Erythroblast (primary cell): ENCODE data around the gene RMRP.
"Not testable (repeated sequence)": the region's sequence is repeated elsewhere in the genome, so short reads cannot be mapped to it uniquely, and the experiment has no call there.

Experiments
- DNase-seq, 2 experiments: peaks; one replicate each; lab custom pipeline; 2025; lab: John Stamatoyannopoulos, UW
- GATA1 ChIP-seq: IDR thresholded peaks from 2 replicates; pipeline ENCODE4 v1.6.1; 2011; ENCODE audit warnings: low read depth, mild to moderate bottlenecking, control low read depth, low read length, moderate library complexity
- POLR2A ChIP-seq: IDR thresholded peaks from 2 replicates; pipeline ENCODE4 v1.6.1; 2011; ENCODE audit warnings: mild to moderate bottlenecking, low read length

The RMRP gene

GRCh38 chr9:35635730-35636129 lies 22.1 kb downstream of the RMRP start:
- TF ChIP-seq POLR2A (no peak), GATA1 (no peak)
- DNase-seq: no peak

- TF ChIP-seq GATA1 (no peak), POLR2A (no peak)
- no peak for DNase-seq
Observed at GRCh38 chr9:35629597-35629996, 28.2 kb downstream of the RMRP start.

- no peak for DNase-seq
- no peak for TF ChIP-seq POLR2A
- no peak for TF ChIP-seq GATA1
Observed at GRCh38 chr9:35628389-35628991, 29.3 kb downstream of the RMRP start.

GRCh38 chr9:35627575-35627974 lies 30.2 kb downstream of the RMRP start:
- TF ChIP-seq GATA1 (no peak), POLR2A (no peak)
- no peak for DNase-seq

- no peak for DNase-seq
- TF ChIP-seq GATA1 (no peak), POLR2A (no peak)
Observed at GRCh38 chr9:35619800-35620158, 38.0 kb downstream of the RMRP start.

GRCh38 chr9:35618854-35619799 lies 38.7 kb downstream of the RMRP start:
- TF ChIP-seq GATA1 (no peak), POLR2A (no peak)
- no peak for DNase-seq

- DNase-seq: peak in 1 of 2 experiments; percentile 9
- TF ChIP-seq GATA1 (no peak), POLR2A (no peak)
Observed at GRCh38 chr9:35618325-35618727, 39.5 kb downstream of the RMRP start, which contains the start of gene CD72. Gene CD72 (minus strand): TSS chr9:35618413. CDS start chr9:35618303, 110 bp downstream.

- DNase-seq: no peak
- TF ChIP-seq GATA1: no peak
- no peak for TF ChIP-seq POLR2A
Observed at GRCh38 chr9:35617548-35617947, 40.3 kb downstream of the RMRP start.

GRCh38 chr9:35616681-35617459 lies 40.9 kb downstream of the RMRP start:
- peak; percentile 47 to 51 for DNase-seq
- TF ChIP-seq POLR2A: no peak
- no peak for TF ChIP-seq GATA1

- DNase-seq: no peak
Observed at GRCh38 chr9:35615981-35616680, 41.7 kb downstream of the RMRP start.

GRCh38 chr9:35612843-35613242 lies 45.0 kb downstream of the RMRP start:
- TF ChIP-seq GATA1: no peak
- no peak for TF ChIP-seq POLR2A
- no peak for DNase-seq

More at GRCh38 chr9:35615981-35616680, 41.7 kb downstream of the RMRP start:
- TF ChIP-seq POLR2A (no peak), GATA1 (no peak)

- DNase-seq: not testable (repeated sequence)
Observed at GRCh38 chr9:35612066-35612465, 45.8 kb downstream of the RMRP start.

- TF ChIP-seq GATA1 (no peak), POLR2A (no peak)
- peak; percentile 49 to 65 for DNase-seq
Observed at GRCh38 chr9:35611230-35611797, 46.5 kb downstream of the RMRP start.
